Choroid plexus epithelial cell (primary cell): ENCODE measurements around the gene PEX11B.
A peak's percentile ranks its signal among the peaks of the same experiment; 100 is the strongest.

ENCODE experiments used
- DNase-seq: peaks from one replicate; pipeline ENCODE4 v3.0.0-alpha.2; 2010; ENCODE audit warnings: low read depth
- H3K4me3 ChIP-seq: 2 replicates; pipeline ENCODE4 v1.5.1; 2011; ENCODE audit warnings: low read depth, mild to moderate bottlenecking, control low read depth, low read length, moderate library complexity
- CTCF ChIP-seq: conservative IDR thresholded peaks from 2 replicates; pipeline ENCODE4 v1.5.1; 2011; ENCODE audit warnings: low read depth, mild to moderate bottlenecking, control low read depth, inconsistent platforms, low read length, moderate library complexity

Gene PEX11B

GRCh38 chr1:145871994-145872924, 46.3 kb downstream of the PEX11B start:
- TF ChIP-seq CTCF = no peak
- H3K4me3 ChIP-seq = peak overlapping the region; percentile 57
- DNase-seq = peak; percentile 61

- H3K4me3 ChIP-seq = no peak overlapping the region
- TF ChIP-seq CTCF = no peak
- peak; percentile 52 for DNase-seq
These were observed 50.3 kb downstream of the PEX11B start for GRCh38 chr1:145868232-145868631.

- DNase-seq = no peak
- no peak for TF ChIP-seq CTCF
- H3K4me3 ChIP-seq = no peak overlapping the region
These were observed 55.1 kb downstream of the PEX11B start for GRCh38 chr1:145863282-145864018.
